Measurements from ENCODE around the gene AQP2.

The AQP2 gene, protein sequence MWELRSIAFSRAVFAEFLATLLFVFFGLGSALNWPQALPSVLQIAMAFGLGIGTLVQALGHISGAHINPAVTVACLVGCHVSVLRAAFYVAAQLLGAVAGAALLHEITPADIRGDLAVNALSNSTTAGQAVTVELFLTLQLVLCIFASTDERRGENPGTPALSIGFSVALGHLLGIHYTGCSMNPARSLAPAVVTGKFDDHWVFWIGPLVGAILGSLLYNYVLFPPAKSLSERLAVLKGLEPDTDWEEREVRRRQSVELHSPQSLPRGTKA

DNA sequence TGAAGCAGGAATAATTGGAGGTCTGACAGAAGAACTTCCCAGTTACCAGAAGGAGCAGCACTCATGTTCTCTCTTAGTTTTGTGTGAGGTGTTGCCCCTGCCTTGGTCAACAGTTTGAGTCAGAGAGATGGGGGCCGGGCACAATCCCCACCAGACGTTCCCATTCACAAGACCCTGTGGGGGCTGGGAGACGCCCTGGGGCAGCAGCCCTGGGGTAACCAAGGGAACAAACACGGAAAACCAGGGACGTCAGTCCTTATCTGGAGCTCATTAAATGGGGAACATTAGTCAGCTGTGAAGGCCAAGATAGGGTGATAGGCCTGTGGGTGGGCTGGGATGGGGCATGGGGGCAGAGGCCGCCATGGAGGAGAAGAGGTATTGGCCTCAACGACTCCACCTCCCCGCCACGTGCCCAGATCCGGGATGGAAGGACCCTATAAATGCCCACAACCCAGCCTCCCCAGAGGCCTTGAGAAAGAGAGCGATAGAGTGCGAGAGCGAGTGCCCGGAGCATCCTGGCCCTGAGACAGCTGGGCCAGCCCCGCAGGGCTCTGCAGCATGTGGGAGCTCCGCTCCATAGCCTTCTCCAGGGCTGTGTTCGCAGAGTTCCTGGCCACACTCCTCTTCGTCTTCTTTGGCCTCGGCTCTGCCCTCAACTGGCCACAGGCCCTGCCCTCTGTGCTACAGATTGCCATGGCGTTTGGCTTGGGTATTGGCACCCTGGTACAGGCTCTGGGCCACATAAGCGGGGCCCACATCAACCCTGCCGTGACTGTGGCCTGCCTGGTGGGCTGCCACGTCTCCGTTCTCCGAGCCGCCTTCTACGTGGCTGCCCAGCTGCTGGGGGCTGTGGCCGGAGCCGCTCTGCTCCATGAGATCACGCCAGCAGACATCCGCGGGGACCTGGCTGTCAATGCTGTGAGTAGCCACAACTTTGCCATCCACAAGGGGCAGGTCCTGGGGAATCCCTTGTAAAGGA is at the start of gene AQP2:
Gene AQP2, plus strand, starts transcription at position 465 of the 979 bp plus-strand sequence. Its CDS starts 94 bp downstream, at position 559.
- DNase-seq (ENCODE audit: low read depth in 2 of 2): no peak

DNA sequence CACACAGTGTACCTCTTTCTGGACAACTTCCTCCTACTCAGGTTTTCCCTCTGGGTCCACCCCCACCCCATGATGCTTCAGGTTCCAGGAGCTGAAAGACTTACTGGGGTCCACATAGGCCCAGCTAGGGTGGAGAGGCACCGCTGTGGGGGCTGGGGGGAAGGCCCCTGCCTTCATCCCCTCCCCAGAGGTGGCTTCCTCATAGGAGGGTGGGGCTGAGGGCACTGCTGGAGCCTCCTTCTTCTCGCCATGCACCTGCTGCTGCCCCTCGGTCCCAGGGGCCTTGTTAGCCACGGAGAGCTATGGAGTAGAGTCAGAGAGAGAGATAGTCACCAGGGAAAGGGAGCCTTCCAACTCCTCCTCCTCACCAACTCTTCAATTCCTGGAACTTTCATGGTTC is 49.5 kb upstream of the AQP2 start:
- DNase-seq (ENCODE audit: low read depth in 2 of 2): no peak

DNA sequence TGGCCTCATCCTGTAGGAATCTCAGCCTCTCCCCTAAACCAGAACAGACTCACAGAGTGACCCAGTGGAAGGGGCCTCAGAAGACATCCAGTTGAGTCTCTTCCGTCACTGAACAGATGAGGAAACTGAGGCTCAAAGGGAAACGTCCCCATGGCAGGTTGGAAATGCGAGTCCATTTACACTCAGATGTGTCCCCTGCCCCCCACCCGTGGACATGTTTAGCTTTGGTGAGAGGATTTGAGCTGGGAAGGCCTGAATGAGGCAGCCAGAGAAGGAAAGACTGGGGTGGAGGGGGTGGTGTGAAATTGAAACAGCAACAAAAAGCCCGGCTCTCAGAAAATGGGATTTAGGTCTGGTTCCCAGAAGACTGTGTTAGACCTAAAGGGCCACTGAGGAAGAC is 48.6 kb upstream of the AQP2 start:
- no peak for DNase-seq (ENCODE audit: low read depth in 2 of 2)

DNA sequence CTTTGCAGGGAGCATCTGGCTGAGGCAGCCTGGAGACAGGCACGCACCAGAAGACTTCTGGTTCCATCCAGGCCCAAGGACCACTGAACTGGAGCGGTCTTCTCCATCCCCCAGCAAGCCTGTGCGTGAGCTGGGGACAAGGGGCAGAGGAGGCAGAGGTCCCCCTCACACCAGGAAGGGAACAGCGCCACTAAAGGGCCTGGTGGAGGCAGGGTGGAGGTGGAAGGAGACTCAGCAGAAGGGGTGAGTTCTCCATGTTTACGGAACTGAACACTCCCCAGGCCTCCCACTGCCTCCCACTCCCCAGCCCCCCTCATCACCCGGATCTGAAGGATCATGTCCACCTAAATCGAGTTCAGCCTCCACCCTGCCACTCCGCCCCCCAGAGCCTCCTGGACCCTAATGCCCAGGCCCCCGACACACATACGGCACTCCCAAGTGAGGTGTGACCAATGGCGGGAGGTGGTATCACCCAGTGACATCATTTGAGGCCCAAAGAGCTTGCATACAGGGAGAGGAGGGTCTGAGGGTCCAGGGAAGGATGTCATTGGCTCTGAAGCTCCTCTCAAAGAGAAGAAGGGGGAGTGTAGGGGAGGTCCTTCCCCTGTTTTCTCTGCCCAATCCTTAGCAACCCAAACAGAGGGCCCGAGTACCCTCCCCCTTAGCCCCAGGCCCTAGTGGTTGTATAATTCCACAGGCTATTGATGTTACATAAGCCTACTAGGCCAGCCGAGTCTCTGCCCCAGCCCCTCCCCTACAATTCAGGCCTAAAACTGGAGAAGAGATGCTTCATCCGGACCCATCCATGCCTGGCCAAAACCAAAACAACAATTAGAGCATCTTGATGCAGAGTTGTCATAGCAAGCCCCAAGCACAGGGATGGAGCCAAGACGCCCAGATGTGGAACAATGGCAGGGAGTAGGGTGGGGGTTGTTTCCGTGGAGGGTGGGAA is 47.9 kb upstream of the AQP2 start:
- DNase-seq (ENCODE audit: low read depth in 2 of 2): no peak

DNA sequence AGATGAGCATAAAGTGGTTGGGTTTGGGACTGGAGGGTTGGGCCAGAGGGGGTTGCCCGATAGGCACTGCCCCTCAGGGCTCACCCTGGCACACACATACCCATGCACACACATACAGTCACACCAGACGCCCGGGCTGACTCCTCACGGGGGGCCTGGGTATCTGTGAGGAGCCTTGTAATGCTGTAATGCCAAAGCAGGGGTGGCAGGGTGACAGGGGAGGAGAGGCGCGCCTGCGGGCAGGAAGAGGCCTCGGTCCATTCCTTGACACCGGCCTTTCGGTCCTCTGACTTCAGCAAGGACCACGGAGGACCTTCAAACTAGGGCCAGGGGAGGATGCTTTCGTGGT is 47.2 kb upstream of the AQP2 start:
- no peak for DNase-seq (ENCODE audit: low read depth in 2 of 2)

DNA sequence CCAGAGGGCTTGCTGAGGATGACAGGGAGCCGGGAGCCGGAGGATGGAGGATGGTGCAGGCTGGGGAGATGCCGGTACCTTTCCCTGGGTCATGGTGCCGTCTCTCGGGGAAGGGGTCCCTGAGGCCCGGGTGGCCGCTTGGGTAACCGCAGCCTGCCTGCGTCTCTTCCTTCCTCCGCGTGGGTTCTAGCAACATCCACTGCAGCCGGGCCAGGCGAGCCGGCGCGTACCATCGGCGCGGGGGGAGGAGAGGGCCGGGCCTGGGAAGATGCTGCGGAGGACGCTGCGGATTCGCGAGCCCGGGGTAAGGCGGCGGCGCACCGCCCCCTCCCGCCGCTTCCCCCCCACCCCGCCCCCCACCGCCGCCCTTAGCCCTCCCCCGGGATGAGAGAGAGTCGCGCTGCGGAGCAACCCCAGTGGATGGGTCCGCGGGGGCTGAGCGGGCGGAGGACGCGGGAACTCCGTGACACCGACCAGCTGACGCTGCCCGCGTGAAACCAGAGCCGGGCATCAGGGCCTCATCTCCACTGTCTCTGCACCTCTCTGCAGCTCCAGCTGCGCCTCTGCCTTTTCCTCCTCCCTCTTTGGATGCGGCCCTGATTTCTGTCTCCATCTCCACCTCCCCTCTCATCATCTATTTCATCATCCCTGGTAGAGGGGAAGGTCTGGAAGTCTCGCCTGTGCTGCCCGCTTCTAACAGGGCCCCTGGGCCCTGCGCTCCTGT is 46.7 kb upstream of the AQP2 start, which contains the start of gene FAIM2:
Gene FAIM2, minus strand, starts transcription at position 201 of the 724 bp plus-strand sequence. Its CDS starts 108 bp downstream, at position 93.
- DNase-seq (ENCODE audit: low read depth in 2 of 2): peak; percentile 24 to 36

DNA sequence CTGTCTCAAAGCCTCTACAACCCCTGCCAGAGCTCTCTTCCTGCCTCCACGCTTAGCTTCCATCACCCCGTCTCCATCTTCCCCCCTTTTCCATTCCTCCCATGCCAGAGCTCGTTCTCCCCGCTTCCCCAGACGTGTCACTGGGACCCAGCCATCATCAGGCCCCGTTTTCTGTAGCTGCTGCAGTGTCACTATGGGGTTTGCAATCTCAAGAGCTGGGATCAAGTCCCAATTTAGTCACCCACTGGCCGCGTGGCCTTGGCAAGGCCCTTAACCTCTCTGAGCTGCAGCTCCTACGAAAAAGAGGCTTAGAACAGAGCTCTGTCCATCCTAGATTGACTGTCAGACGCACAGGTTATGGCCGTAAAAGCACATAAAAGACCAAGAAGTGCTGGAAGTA is 45.9 kb upstream of the AQP2 start:
- no peak for DNase-seq (ENCODE audit: low read depth in 2 of 2)

DNA sequence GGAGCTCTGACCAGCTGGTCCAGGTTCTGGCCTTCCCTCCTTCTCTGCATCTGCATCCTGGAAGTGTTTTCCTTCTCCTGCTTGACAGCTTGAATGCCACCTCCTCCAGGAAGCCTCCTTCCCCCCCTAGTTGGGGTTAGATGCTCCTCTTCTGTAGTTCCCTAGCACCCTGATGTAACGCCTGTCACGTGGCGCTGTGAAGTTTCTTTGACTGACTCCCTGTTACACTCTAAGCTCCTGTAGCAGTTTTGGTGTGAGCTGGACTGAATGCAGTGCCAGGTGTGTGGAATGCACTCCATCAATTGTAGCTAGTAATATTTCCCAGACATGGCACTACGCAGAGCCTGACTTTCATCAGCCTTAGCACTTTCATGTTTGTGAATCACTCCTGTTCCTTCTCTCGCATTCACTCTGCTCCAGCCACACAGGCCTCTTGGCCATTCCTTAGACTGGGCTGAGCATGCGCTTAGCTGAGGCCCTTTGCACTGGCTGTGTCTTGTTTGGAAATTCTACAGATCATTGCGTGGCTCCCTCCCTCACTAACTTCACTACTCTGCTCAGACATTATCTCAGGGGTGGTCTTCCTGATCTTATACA is 44.7 kb upstream of the AQP2 start:
- no peak for DNase-seq (ENCODE audit: low read depth in 2 of 2)

DNA sequence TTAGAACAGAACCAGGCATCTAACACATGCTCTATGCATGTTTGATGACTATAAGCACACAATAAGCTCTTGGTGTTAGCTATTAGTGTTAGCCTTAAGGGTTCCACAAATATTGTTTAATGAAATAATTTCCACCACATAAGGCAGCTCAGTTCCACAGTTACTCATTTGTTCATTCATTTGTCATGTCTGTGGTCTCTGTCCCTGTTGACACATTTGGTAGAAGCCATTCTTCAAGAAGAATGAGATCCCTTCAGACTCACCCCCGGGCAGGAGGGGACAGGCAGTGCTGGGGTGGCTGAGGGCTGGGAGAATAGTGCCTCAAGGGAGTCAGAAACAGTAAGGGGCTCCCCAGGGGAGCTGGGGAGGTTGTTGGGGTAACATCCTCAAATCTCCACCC is 43.2 kb upstream of the AQP2 start:
- DNase-seq (ENCODE audit: low read depth in 2 of 2): no peak

DNA sequence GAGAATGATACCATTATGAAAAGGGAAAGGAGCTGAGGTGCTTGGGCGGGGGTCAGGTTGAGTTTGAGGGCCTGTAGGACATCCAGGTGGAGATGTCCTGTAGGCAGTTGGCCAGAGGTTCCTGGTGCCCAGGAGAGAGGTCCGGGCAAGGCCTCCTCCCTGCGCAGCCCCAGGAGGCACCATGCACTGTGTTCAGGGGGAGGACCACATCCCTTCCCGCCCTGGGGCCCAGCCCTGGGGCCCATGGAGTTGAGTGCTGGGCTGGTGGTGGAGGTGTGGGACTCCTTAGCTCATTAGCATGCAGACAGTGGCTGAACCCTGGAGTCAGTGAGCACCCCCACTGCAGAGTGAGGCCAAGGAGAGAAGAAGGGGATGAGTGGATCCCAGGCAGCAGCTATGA is 41.2 kb upstream of the AQP2 start:
- DNase-seq (ENCODE audit: low read depth in 2 of 2): no peak

DNA sequence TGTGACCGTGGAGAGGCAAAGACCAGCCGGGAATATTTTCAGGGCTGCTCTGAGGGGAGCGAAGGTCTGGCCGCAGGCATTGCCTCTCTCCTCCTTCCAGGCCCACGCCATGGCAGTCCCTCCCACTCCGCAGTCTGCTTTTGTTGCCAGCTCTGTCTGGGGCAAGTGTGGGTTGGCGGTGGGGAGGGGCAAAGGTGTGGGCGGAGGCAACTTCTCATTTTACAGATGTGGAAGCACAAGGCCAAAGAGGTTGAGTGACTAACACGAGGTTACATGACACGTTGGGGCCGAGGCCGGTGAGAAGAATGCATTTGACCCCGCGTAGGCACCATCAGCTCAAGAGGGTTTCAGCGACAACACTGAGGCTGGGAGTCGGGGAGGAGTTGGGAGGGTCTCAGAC is 40.7 kb upstream of the AQP2 start:
- no peak for DNase-seq (ENCODE audit: low read depth in 2 of 2)

DNA sequence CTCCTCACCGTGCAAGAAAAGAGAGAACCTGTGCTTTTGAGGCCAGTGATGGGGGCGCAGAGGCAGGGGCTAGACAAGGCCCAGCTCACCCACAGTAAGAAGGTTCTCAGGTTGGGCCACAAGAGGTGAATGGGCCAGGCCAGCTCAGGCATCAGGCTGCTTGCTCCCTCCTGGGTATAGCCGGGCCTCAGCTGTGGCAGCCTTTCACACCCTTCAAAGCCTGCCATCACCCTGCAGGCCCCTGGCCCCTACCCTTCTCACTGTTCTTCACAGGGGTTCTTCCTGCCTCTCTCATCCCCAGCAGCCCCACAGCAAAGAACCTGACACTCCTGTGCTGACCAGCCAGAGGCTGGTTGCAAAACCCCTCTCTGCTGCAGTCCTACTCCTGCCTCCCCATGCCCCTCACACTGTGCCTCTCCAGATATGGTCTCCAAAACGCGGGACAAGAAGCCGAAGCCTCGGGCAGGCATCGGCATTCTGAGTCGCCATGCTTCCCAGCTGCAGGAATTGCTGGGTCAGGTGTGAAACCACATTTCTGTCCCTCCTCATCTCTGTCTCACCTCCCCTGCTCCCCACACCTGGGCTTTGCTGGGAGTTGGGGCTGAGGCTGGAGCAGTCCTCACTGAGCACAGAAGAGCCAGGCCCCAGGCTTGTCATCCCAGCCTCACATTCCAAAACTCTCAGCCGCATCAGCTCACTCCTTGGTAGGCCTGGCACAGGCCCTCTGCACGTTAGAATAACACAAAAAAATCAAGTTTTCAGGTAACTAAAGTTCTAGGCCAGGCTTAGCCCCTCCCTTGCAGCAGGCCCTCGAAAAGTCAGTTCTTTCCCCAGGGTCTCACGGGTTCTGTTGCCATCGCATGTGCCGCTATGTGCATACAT is 40.0 kb upstream of the AQP2 start:
- no peak for DNase-seq (ENCODE audit: low read depth in 2 of 2)

DNA sequence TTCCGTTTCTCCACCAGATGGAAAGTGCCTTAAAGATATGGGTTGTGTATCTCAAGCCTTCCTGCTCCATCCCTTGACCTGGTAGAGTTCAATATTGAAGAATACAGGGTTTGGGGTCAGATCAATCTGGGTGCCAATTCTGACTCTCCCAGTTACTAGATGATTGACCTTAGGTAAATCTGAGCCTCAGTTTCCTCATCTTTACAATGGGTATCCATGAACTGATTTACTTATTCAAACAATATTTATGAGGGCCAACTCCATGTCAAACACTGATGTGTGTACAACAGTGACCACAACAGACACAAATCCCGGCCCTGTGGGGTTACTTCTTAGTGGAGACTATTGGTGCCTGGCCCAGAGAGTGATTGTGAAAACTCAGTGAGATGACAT is 39.3 kb upstream of the AQP2 start:
- no peak for DNase-seq (ENCODE audit: low read depth in 2 of 2)

DNA sequence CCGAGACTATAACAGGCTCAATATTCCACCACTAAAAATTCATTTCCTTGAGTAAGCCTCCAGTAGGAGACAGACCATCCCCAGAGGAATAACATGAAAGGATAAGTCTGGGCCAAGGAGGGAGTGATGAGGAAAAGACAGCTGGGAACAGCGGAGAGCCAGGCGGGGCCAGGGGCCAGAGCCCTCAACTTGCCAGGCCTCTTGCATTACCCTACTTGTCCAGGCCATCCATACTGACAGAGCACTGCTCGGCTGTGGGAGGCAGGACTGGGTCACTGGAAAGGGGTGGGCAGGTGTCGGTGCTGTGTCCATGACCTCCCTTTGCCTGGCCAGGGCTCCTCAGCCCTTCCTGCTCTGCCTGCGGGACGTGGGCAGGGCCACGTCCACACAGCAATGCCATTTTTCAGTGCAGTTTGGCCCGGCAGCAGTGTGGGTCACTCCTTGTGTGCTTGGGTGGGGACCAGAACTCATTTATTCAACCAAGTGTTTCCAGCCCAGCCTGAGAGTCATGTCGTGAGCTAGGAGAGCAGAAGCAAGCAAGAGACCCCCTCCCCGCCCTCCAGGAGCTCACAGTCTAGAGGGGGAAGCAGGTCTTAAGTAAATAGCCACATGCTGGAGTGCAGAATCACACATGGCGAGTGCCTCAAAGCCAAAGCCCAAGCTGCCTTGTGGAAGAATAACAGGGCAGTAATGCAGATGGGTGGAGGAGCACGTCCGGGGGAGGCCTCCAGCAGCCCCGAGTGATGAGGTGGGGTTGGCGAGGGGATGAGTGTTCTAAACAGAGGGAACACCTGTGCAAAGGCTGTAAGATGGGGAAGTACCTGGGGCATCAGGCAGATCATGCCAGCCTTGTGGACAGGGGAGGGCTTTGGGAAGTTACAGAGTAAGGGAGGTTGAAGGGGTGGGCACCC is 37.9 kb upstream of the AQP2 start:
- no peak for DNase-seq (ENCODE audit: low read depth in 2 of 2)

DNA sequence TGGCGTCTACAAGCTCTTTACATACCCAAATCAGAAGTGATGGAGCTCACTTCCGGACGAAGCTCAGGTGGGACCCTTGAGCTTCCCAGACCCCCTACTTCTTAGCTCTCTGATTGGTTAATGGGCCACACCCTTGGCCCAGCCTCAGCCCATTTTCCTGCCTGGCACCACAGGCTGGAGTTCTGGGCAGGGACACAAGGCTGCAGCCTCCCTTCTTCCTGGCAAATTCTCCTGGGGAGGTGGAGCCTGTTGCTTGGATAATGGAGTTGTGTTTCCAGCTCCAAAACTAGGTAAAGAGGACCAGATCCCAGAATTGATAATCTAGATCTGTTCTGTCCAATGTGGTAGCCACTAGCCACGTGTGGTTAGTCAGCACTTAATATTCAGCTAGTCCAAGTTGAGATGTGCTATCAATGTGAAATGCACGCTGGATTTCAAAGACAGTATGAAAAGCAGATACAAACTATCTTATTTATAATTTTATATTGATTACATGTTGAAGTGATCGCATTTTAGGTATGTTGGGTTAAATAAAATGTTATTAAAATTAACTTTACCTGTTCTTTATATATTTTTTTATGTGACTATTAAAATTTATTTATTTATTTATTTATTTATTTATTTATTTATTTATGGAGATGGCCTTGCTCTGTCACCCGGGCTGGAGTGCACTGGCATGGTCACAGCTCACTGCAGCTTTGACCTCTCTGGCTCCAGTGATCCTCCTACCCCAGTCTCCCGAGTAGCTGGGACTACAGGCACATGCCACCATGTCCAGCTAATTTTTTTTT is 34.2 kb upstream of the AQP2 start:
- no peak for DNase-seq (ENCODE audit: low read depth in 2 of 2)

DNA sequence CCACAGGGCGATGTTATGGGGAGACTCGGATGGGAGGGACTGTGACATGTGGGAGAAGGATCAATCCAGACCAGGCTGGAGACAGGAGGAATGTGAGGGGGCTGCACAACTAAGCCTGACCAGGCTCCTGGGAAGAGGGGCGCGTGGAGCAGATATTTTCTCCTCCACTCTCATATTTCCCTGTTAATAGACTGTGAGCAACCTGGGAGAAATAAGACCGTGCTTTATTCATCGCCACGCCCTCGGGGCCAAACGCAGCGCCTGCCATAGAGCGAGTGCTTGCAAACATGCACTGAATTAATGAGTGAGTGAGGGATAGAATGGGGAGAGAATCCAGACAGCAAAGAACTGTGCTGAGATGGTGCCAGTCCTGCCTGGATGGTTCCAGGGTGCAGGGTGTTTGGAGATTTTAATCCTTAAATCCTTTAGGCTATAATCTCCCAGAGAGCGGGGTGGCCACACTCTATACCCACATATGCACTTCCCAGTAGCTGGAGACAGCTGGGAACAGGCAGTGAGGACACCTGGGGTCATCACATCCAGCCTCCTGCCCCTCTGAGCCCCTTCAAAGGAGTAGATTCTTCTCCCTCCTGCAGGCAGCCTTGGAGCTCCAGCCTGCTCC is 33.3 kb upstream of the AQP2 start:
- no peak for DNase-seq (ENCODE audit: low read depth in 2 of 2)

DNA sequence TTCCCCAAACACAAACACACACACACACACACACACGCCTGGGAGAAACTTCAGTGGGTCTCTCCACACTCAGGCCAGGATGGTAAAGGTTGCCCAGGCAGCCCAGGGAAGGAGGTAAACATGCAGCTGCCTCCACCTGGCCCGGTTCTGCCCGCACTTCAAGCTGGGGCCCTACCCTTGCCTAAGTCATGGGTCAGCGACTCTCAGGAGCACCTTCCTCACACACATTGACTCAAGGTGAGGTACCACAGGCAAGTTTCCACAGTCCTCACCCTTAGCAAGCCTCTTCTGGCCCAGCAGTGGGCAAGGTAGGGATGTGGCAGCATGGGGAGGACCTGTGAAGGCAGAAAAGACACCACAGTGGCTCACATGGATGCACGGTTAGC is 32.8 kb upstream of the AQP2 start:
- no peak for DNase-seq (ENCODE audit: low read depth in 2 of 2)

Measured in stimulated activated CD4-positive, alpha-beta T cell treated with anti-CD3 and anti-CD28 coated beads, Interleukin-4, amount 100 ng/mL, for 48 hours (primary cell).